ENCODE results near the gene SLC25A15. TPM values are rescaled to one million over a fixed set of nuclear protein-coding genes. Genes with fewer than 3 reads are reported as not detected.

The SLC25A15 gene
- total and polyA plus RNA-seq, 2 experiments from 2014 or later = 11.5 to 24.3 TPM

- WGBS (ENCODE audit: low lambda C conversion rate, missing lambda C conversion rate) = 95% methylated on average over 1 of the region's 1 CpG
- Histone ChIP-seq H4K20me1 (ENCODE audit: insufficient read depth, poor library complexity, severe bottlenecking) (no peaks in the 10 kb centered on the region), H3K79me2 (no peaks in the 10 kb centered on the region), H3K4me3 (no peak overlapping the region), H3K27ac (no peak overlapping the region), H3K9me2 (replicated peaks; ENCODE audit: insufficient read depth) (no peaks in the 10 kb centered on the region), H3K27me3 (no peaks in the 10 kb centered on the region), H3K4me1 (ENCODE audit: insufficient read depth) (no peaks in the 10 kb centered on the region), H3K9me3 (ENCODE audit: low read depth) (no peaks in the 10 kb centered on the region), H3K36me3 (replicated peaks; ENCODE audit: insufficient read depth, low read depth) (no peaks in the 10 kb centered on the region), H3K4me2 (no peak overlapping the region), H2AFZ (no peak overlapping the region)
- TF ChIP-seq EZH2phosphoT487 (IDR thresholded peaks at IDR 0.05; ENCODE audit: low read depth, severe bottlenecking, unreplicated experiment) (no peak), EZH2 (IDR thresholded peaks at IDR 0.05; ENCODE audit: borderline replicate concordance) (no peak), CTCF (IDR thresholded peaks at IDR 0.05; ENCODE audit: poor library complexity) (no peak)
- no peak for DNase-seq (ENCODE audit: low spot score)
Observed at GRCh38 chr13:40756042-40756441, 33.4 kb upstream of the SLC25A15 start.

GRCh38 chr13:40758811-40759210 is 30.6 kb upstream of the SLC25A15 start:
- Histone ChIP-seq H3K27ac (no peak overlapping the region), H2AFZ (no peak overlapping the region), H3K27me3 (no peaks in the 10 kb centered on the region), H3K9me3 (ENCODE audit: low read depth) (no peaks in the 10 kb centered on the region), H3K4me3 (no peak overlapping the region), H3K4me2 (no peak overlapping the region), H3K36me3 (replicated peaks; ENCODE audit: insufficient read depth, low read depth) (no peaks in the 10 kb centered on the region), H4K20me1 (ENCODE audit: insufficient read depth, poor library complexity, severe bottlenecking) (no peaks in the 10 kb centered on the region), H3K79me2 (no peaks in the 10 kb centered on the region), H3K4me1 (ENCODE audit: insufficient read depth) (no peaks in the 10 kb centered on the region), H3K9me2 (replicated peaks; ENCODE audit: insufficient read depth) (no peaks in the 10 kb centered on the region)
- WGBS (ENCODE audit: low lambda C conversion rate, missing lambda C conversion rate) = 97% methylated on average over 4 of the region's 4 CpGs
- no peak for TF ChIP-seq EZH2phosphoT487 (IDR thresholded peaks at IDR 0.05; ENCODE audit: low read depth, severe bottlenecking, unreplicated experiment)
- TF ChIP-seq CTCF (IDR thresholded peaks at IDR 0.05; ENCODE audit: poor library complexity) = no peak
- no peak for TF ChIP-seq EZH2 (IDR thresholded peaks at IDR 0.05; ENCODE audit: borderline replicate concordance)
- DNase-seq (ENCODE audit: low spot score) = no peak

GRCh38 chr13:40762849-40763248 is 26.6 kb upstream of the SLC25A15 start:
- Histone ChIP-seq H4K20me1 (ENCODE audit: insufficient read depth, poor library complexity, severe bottlenecking) (no peaks in the 10 kb centered on the region), H3K4me1 (ENCODE audit: insufficient read depth) (no peaks in the 10 kb centered on the region), H3K36me3 (replicated peaks; ENCODE audit: insufficient read depth, low read depth) (no peaks in the 10 kb centered on the region), H3K9me3 (ENCODE audit: low read depth) (no peaks in the 10 kb centered on the region), H3K4me3 (no peak overlapping the region), H3K27me3 (no peaks in the 10 kb centered on the region), H2AFZ (no peak overlapping the region), H3K9me2 (replicated peaks; ENCODE audit: insufficient read depth) (no peaks in the 10 kb centered on the region), H3K27ac (no peak overlapping the region), H3K4me2 (no peak overlapping the region), H3K79me2 (peaks cover 15% of the 10 kb centered on the region)
- DNase-seq (ENCODE audit: low spot score) = no peak
- 100% methylated on average over 1 of the region's 1 CpG for whole genome bisulfite sequencing (ENCODE audit: low lambda C conversion rate, missing lambda C conversion rate)
- TF ChIP-seq EZH2phosphoT487 (IDR thresholded peaks at IDR 0.05; ENCODE audit: low read depth, severe bottlenecking, unreplicated experiment) = no peak
- no peak for TF ChIP-seq CTCF (IDR thresholded peaks at IDR 0.05; ENCODE audit: poor library complexity)
- no peak for TF ChIP-seq EZH2 (IDR thresholded peaks at IDR 0.05; ENCODE audit: borderline replicate concordance)

Data from hepatocyte (in vitro differentiated cells).